Right lobe of liver (tissue), 6 donors: Measurements from ENCODE around the gene TRAF4. TPM values are rescaled to one million over a fixed set of nuclear protein-coding genes. Genes with fewer than 3 reads are reported as not detected.
"Not testable (repeated sequence)": the region's sequence is repeated elsewhere in the genome, so short reads cannot be mapped to it uniquely, and the experiment has no call there.

Source experiments
- ATAC-seq, 4 donors: fragments of 200-7000 bp; cut with Tn5 transposase; one replicate each; pipeline ENCODE4 v1.9.1; 2020; ENCODE audit warnings: mild to moderate bottlenecking in 4 of 4, moderate library complexity in 4 of 4
- DNase-seq, 3 donors: peaks; one replicate each; pipeline ENCODE4 v3.0.0-alpha.2; 2020
- H3K27ac ChIP-seq, 3 donors: fragments of 200-600 bp; one replicate each; pipeline ENCODE4 v1.8.0; 2022
- H3K27me3 ChIP-seq, 2 donors: fragments of 200-600 bp; one replicate each; pipeline ENCODE4 v1.8.0; 2022
- H3K36me3 ChIP-seq, 4 donors: fragments of 200-600 bp; sonication (generic) in 1 of 4; one replicate each; pipeline versions ENCODE4 v1.5.1 to v1.8.0; 2017 to 2022; ENCODE audit warnings: control low read depth in 1 of 4
- H3K4me1 ChIP-seq, 4 donors: fragments of 200-600 bp; sonication (generic) in 1 of 4; one replicate each; pipeline versions ENCODE4 v1.5.1 to v1.8.0; 2017 to 2022; ENCODE audit warnings: control low read depth in 1 of 4
- H3K4me3 ChIP-seq, 3 donors: fragments of 200-600 bp; one replicate each; pipeline ENCODE4 v1.8.0; 2022
- H3K9me3 ChIP-seq, 4 donors: fragments of 200-600 bp; sonication (generic) in 1 of 4; one replicate each; pipeline versions ENCODE4 v1.5.1 to v1.8.0; 2017 to 2022; ENCODE audit warnings: control low read depth in 1 of 4
- POLR2A ChIP-seq: fragments of 450-650 bp; IDR thresholded peaks from one replicate; pipeline ENCODE4 v1.6.1; 2017; ENCODE audit warnings: antibody characterized with exemption, mild to moderate bottlenecking
- WGBS: methylation state at CpG from one replicate; pipeline ENCODE4 v1.1.6; 2018; ENCODE audit warnings: low coverage, low lambda C conversion rate; ENCODE audit not compliant: insufficient coverage; ENCODE audit errors: missing lambda C conversion rate; 5-methylcytosine and 5-hydroxymethylcytosine counted together
- intact Hi-C, 2 donors: fragments of 100-400 bp; cut with DNase I; formaldehyde crosslinking; loops; one replicate each; pipeline versions ENCODE4 v1.11.2 to v1.14.1; 2022
- total RNA-seq, 6 experiments: library from RNA; depleted of rRNA in 2 of 6; stranded (reverse); fragments of >200 nt in 2 of 6; fragmentation: NEBNext Ultra II Directional in 3 of 6; extraction: Animal tissue kit (Norgen Biotek cat#: 25700) in 3 of 6; gene quantifications; one replicate each; pipeline versions ENCODE4 v1.1.0 to v1.2.4, GENCODE V29; 2016 to 2023
- TF ChIP-seq, protein P1 (sequence below), 4 donors: fragments of 200-600 bp in 3 of 4; fragments of 450-650 bp in 1 of 4; IDR thresholded peaks; one replicate each; pipeline versions ENCODE4 v1.5.1 to v1.8.0; 2016 to 2022; ENCODE audit warnings: antibody characterized with exemption in 4 of 4, mild to moderate bottlenecking in 2 of 4
- donor health status: DM: no; HTN: yes; CAD: no.
- donor health status: DM: no; HTN: no; CAD: no.
- donor health status: DM: no; HTN: no; CAD: no.
- donor health status: DM: no; HTN: yes; CAD: no.
- donor health status: DM: no; HTN: yes; CAD: no.

TRAF4 gene
- total RNA-seq, 6 experiments from 2014 or later, result 26.4 to 55.2 (median 42.3) TPM

DNA sequence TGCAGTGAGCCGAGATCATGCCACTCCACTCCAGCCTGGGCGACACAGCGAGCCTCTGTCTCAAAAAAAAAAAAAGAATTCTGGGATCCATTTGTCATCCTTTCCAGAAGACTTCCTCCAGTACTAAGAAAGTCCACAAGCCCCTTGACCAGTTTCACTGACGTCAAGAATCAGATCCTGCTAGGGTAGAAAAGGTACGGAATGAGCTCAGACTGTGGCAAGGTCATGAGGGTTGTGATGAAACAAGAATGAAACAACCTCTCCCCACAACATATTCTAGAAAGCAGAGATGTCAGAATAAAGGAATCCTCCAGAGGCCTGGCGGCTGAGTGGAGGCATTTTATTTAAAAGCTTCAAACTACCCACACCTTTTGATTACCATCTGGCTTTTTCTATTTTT lies 29.9 kb downstream of the TRAF4 start:
- H3K27ac ChIP-seq, result no peak overlapping the region
- peaks cover 0 to 4% (median 0%) of the 10 kb centered on the region in 4 donors for H3K4me1 ChIP-seq
- TF ChIP-seq, protein P1, sequence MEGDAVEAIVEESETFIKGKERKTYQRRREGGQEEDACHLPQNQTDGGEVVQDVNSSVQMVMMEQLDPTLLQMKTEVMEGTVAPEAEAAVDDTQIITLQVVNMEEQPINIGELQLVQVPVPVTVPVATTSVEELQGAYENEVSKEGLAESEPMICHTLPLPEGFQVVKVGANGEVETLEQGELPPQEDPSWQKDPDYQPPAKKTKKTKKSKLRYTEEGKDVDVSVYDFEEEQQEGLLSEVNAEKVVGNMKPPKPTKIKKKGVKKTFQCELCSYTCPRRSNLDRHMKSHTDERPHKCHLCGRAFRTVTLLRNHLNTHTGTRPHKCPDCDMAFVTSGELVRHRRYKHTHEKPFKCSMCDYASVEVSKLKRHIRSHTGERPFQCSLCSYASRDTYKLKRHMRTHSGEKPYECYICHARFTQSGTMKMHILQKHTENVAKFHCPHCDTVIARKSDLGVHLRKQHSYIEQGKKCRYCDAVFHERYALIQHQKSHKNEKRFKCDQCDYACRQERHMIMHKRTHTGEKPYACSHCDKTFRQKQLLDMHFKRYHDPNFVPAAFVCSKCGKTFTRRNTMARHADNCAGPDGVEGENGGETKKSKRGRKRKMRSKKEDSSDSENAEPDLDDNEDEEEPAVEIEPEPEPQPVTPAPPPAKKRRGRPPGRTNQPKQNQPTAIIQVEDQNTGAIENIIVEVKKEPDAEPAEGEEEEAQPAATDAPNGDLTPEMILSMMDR (IDR thresholded peaks at IDR 0.05), result no peak
- no peak for TF ChIP-seq POLR2A
- no peak overlapping the region for H3K4me3 ChIP-seq
- ATAC-seq, result no peak
- H3K9me3 ChIP-seq, result no peaks in the 10 kb centered on the region
- DNase-seq, result no peak
- H3K27me3 ChIP-seq, result no peaks in the 10 kb centered on the region
- intact Hi-C loops, result no loop called here
- 73% methylated on average over 6 of the region's 6 CpGs for WGBS
- H3K36me3 ChIP-seq, result no peaks in the 10 kb centered on the region

DNA sequence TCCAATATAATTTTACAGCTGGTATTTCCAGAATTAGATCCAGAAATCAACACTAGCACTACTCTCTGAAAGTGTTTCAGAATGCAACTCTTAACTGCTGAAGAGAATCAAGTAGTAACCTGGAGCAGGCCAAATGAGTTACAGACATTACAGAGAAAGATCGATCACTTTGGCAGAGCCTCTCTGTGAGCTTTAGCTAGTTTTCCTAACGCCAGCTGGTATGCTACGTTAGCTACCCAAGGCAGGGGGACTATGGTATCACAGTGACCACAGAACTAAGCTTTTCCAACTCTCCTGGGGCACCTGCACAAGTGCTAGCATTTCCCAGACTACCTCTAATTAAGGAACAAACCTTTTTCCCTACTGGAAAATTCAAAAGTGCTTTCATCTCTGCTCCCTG lies 30.4 kb downstream of the TRAF4 start:
- H3K4me1 ChIP-seq, result peaks cover 0 to 4% (median 0%) of the 10 kb centered on the region in 4 donors
- H3K9me3 ChIP-seq, result no peaks in the 10 kb centered on the region
- H3K27ac ChIP-seq, result no peak overlapping the region
- no peaks in the 10 kb centered on the region for H3K36me3 ChIP-seq
- intact Hi-C loops, result no loop called here
- no peak overlapping the region for H3K4me3 ChIP-seq
- no peak for TF ChIP-seq POLR2A
- TF ChIP-seq, protein P1 (IDR thresholded peaks at IDR 0.05), result no peak
- 70% methylated on average over 3 of the region's 3 CpGs for WGBS
- no peak for DNase-seq
- no peaks in the 10 kb centered on the region for H3K27me3 ChIP-seq
- peak; percentile 66 to 78 (median 74) for ATAC-seq

DNA sequence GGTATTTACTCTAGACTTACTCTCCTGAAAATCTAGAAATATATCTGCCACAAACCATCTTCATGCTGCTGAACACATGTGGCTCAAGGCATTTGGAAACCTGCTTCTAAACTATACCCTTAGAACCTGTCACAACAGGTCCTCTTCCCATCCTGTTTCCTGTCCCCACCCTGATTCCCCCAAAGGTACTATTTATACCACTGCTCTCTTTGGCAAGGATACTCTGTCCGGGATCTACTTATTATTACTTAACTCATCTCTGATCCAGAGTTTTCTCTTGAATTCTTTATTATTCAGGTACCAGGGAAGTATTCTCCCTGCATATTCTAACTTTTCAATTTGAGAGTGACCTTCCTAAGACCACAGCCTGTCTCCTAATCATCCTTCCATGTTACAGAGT lies 33.4 kb downstream of the TRAF4 start:
- Histone ChIP-seq H3K27ac (no peak overlapping the region), H3K4me1 (peaks cover 0 to 4% (median 0%) of the 10 kb centered on the region in 4 donors), H3K4me3 (no peak overlapping the region), H3K36me3 (no peaks in the 10 kb centered on the region), H3K9me3 (no peaks in the 10 kb centered on the region), H3K27me3 (no peaks in the 10 kb centered on the region)
- ATAC-seq, result no peak
- 33% methylated on average over 1 of the region's 1 CpG for WGBS
- DNase-seq, result no peak
- TF ChIP-seq, protein P1 (IDR thresholded peaks at IDR 0.05), result no peak
- no peak for TF ChIP-seq POLR2A
- intact Hi-C loops, result no loop called here

DNA sequence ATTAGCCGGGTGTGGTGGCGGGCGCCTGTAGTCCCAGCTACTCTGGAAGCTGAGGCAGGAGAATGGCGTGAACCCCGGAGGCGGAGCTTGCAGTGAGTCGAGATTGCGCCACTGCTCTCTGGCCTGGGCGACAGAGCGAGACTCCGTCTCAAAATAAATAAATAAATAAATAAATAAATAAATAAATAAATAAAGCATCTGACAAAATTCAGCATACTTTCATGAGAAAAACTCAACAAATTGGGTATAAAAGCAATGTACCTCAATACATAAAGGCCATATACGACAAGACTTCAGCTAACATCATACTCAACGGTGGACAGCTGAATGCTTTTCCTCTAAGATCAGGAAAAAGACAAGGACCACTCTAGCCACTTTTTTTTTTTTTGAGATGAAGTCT lies 35.8 kb downstream of the TRAF4 start:
- intact Hi-C loops, ATAC-seq: not testable (repeated sequence)

DNA sequence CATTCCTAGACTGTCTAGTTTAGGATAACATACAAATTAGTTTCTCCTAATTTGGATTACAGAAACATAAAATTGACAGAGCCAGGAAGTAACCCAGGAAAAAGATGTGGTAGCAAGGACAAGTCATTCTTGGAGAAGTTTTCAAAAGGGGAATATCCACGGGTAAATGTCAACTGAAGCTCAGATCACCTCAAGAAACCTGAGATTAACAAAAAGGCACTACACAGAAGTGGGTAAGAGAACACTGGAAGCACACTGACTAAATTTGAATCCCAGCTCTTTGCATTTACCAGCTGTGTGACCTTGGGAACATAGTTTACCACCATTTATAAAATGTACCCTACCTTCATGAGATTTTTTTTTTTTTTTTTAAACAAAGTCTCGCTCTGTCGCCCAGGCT lies 39.4 kb downstream of the TRAF4 start:
- no peak overlapping the region for H3K4me3 ChIP-seq
- H3K36me3 ChIP-seq, result no peaks in the 10 kb centered on the region
- no peaks in the 10 kb centered on the region for H3K9me3 ChIP-seq
- no peaks in the 10 kb centered on the region for H3K27me3 ChIP-seq
- 71% methylated on average over 1 of the region's 3 CpGs for WGBS
- DNase-seq, result no peak
- H3K4me1 ChIP-seq, result peaks cover 0 to 5% (median 0%) of the 10 kb centered on the region in 4 donors
- no peak overlapping the region for H3K27ac ChIP-seq
- intact Hi-C loops, result no loop called here
- TF ChIP-seq POLR2A, result no peak
- TF ChIP-seq, protein P1 (IDR thresholded peaks at IDR 0.05), result no peak
- ATAC-seq, result no peak

More for the DNA sequence above, 35.8 kb downstream of the TRAF4 start:
- H3K27me3 ChIP-seq, H3K4me1 ChIP-seq, H3K4me3 ChIP-seq, H3K36me3 ChIP-seq, DNase-seq, H3K27ac ChIP-seq, H3K9me3 ChIP-seq: not testable (repeated sequence)
- 96% methylated on average over 10 of the region's 13 CpGs for WGBS
